Liver (tissue), 9 donors: Measurements from ENCODE around the gene GPR55. TPM values are rescaled to one million over a fixed set of nuclear protein-coding genes. Genes with fewer than 3 reads are reported as not detected.

Experiments
- DNase-seq: peaks from one replicate; pipeline ENCODE4 v3.0.0-alpha.2; 2017; ENCODE audit warnings: low spot score
- H3K27ac ChIP-seq, 2 donors: one replicate each; pipeline ENCODE4 v1.7.0; 2013; ENCODE audit warnings: inconsistent platforms in 2 of 2, low read length in 2 of 2, control low read depth in 1 of 2, low read depth in 1 of 2, mild to moderate bottlenecking in 1 of 2
- H3K27me3 ChIP-seq, 4 donors: one replicate each; pipeline versions ENCODE4 v1.6.1 to v1.7.0; 2013; ENCODE audit warnings: low read length in 3 of 4, inconsistent platforms in 1 of 4, mild to moderate bottlenecking in 1 of 4, moderate library complexity in 1 of 4; ENCODE audit not compliant: control insufficient read depth in 4 of 4, insufficient read depth in 4 of 4
- H3K36me3 ChIP-seq, 4 donors: one replicate each; pipeline versions ENCODE4 v1.6.1 to v1.7.0; 2013; ENCODE audit warnings: low read length in 3 of 4, mild to moderate bottlenecking in 3 of 4, low read depth in 1 of 4, moderate library complexity in 1 of 4; ENCODE audit not compliant: control insufficient read depth in 4 of 4, insufficient read depth in 3 of 4
- H3K4me1 ChIP-seq, 4 donors: one replicate each; pipeline versions ENCODE4 v1.6.1 to v1.7.0; 2013; ENCODE audit warnings: low read length in 3 of 4, mild to moderate bottlenecking in 3 of 4, moderate library complexity in 1 of 4; ENCODE audit not compliant: control insufficient read depth in 4 of 4, insufficient read depth in 4 of 4
- H3K4me3 ChIP-seq, 3 donors: one replicate each; pipeline versions ENCODE4 v1.6.1 to v1.7.0; 2013; ENCODE audit warnings: low read length in 3 of 3, control low read depth in 1 of 3, low read depth in 1 of 3, mild to moderate bottlenecking in 1 of 3
- H3K9ac ChIP-seq, 2 donors: one replicate each; pipeline ENCODE4 v1.7.0; 2013; ENCODE audit warnings: low read length in 2 of 2, mild to moderate bottlenecking in 2 of 2, moderate library complexity in 2 of 2, control low read depth in 1 of 2, low read depth in 1 of 2
- H3K9me3 ChIP-seq, 4 donors: one replicate each; pipeline versions ENCODE4 v1.6.1 to v1.7.0; 2013; ENCODE audit warnings: low read length in 3 of 4; ENCODE audit not compliant: control insufficient read depth in 4 of 4
- EGR1 ChIP-seq, 2 donors: IDR thresholded peaks; 2 replicates each; pipeline ENCODE4 v1.6.1; 2016 to 2018; ENCODE audit warnings: antibody characterized with exemption in 2 of 2, low read depth in 2 of 2
- FOXA1 ChIP-seq: IDR thresholded peaks from 2 replicates; pipeline ENCODE4 v1.6.1; 2016; ENCODE audit warnings: antibody characterized with exemption
- FOXA2 ChIP-seq: IDR thresholded peaks from 2 replicates; pipeline ENCODE4 v1.6.1; 2016; ENCODE audit warnings: antibody characterized with exemption
- GABPA ChIP-seq, 2 donors: IDR thresholded peaks in 1 of 2; conservative IDR thresholded peaks in 1 of 2; 2 replicates each; pipeline ENCODE4 v1.6.1; 2016; ENCODE audit warnings: antibody characterized with exemption in 2 of 2, mild to moderate bottlenecking in 1 of 2, moderate library complexity in 1 of 2
- HNF4A ChIP-seq, 2 donors: conservative IDR thresholded peaks; 2 replicates each; pipeline ENCODE4 v1.6.1; 2016; ENCODE audit warnings: antibody characterized with exemption in 2 of 2, mild to moderate bottlenecking in 2 of 2
- HNF4G ChIP-seq: IDR thresholded peaks from 2 replicates; pipeline ENCODE4 v1.6.1; 2016; ENCODE audit warnings: antibody characterized with exemption
- JUND ChIP-seq, 2 donors: IDR thresholded peaks; 2 replicates each; pipeline ENCODE4 v1.6.1; 2016; ENCODE audit warnings: antibody characterized with exemption in 2 of 2
- NR2F2 ChIP-seq: IDR thresholded peaks from 2 replicates; pipeline ENCODE4 v1.6.1; 2016; ENCODE audit warnings: antibody characterized with exemption
- RAD21 ChIP-seq, 2 donors: IDR thresholded peaks; 2 replicates each; pipeline ENCODE4 v1.6.1; 2016; ENCODE audit warnings: antibody characterized with exemption in 2 of 2, mild to moderate bottlenecking in 2 of 2
- RXRA ChIP-seq, 2 donors: IDR thresholded peaks; 2 replicates each; pipeline ENCODE4 v1.6.1; 2017 to 2018; ENCODE audit warnings: antibody characterized with exemption in 2 of 2, mild to moderate bottlenecking in 1 of 2
- TAF1 ChIP-seq: conservative IDR thresholded peaks from 2 replicates; pipeline ENCODE4 v1.6.1; 2016; ENCODE audit warnings: antibody characterized with exemption, mild to moderate bottlenecking
- YY1 ChIP-seq: IDR thresholded peaks from 2 replicates; pipeline ENCODE4 v1.6.1; 2016; ENCODE audit warnings: antibody characterized with exemption, mild to moderate bottlenecking
- WGBS: extraction: QIAGEN DNeasy Blood & Tissue Kit; methylation state at CpG from one replicate; pipeline ENCODE4 v1.1.7; 2013; 5-methylcytosine and 5-hydroxymethylcytosine counted together
- polyA plus RNA-seq, 2 donors: library from polyadenylated mRNA; stranded (reverse) in 1 of 2; unstranded in 1 of 2; fragments of 200-250 nt in 1 of 2; fragments of >200 nt in 1 of 2; fragmentation: Nextera tagmentation in 1 of 2; extraction: Ambion mirVana in 1 of 2; gene quantifications; one replicate each; pipeline versions ENCODE4 v1.2.1 to v1.2.3, GENCODE V29; 2013 to 2015
- total RNA-seq, 2 donors: library from RNA; depleted of rRNA; stranded (reverse); fragments of >200 nt; gene quantifications; one replicate each; pipeline ENCODE4 v1.2.3, GENCODE V29; 2014
- TF ChIP-seq, protein P1 (sequence below): IDR thresholded peaks from 2 replicates; pipeline ENCODE4 v1.6.1; 2016; ENCODE audit warnings: antibody characterized with exemption
- TF ChIP-seq, protein P2 (sequence below): IDR thresholded peaks from 2 replicates; pipeline ENCODE4 v1.6.1; 2016; ENCODE audit warnings: antibody characterized with exemption
- TF ChIP-seq, protein P3 (sequence below): IDR thresholded peaks from 2 replicates; pipeline ENCODE4 v1.6.1; 2016; ENCODE audit warnings: antibody characterized with exemption
- TF ChIP-seq, protein P4 (sequence below): IDR thresholded peaks from 2 replicates; pipeline ENCODE4 v1.6.1; 2016; ENCODE audit warnings: antibody characterized with exemption, mild to moderate bottlenecking
- donor health status: healthy.
- donor health status: healthy.
- donor health status: healthy.
- donor health status: healthy.
- donor health status: healthy.

GPR55 gene
- total and polyA plus RNA-seq, 4 donors, result 0.05 to 0.17 (median 0.10) TPM; not detected in 1

DNA sequence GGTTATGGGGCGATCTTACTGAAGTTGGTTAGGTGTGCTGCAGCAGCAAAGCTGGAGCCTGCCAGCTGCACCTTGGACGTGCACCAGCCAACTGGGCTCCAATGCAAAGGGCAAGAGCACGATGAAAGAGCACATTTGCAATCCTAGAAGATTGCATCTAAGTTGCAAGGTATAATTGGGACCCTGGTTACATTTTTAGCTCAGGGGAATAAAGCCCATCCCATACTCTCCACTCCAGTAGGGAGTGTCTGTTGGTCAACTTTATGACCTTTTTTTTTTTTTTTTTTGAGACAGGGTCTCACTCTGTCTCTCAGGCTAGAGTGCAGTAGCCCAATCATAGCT lies 22.2 kb upstream of the GPR55 start:
- Histone ChIP-seq H3K27me3 (no peaks in the 10 kb centered on the region), H3K36me3 (no peaks in the 10 kb centered on the region), H3K9me3 (no peaks in the 10 kb centered on the region), H3K4me3 (no peak overlapping the region), H3K27ac (no peak overlapping the region), H3K4me1 (no peaks in the 10 kb centered on the region), H3K9ac (no peak overlapping the region)
- TF ChIP-seq HNF4A (conservative IDR thresholded peaks at IDR 0.05) (no peak), GABPA (IDR thresholded peaks at IDR 0.05 in 1 of 2, conservative IDR thresholded peaks at IDR 0.05 in 1 of 2) (no peak), YY1 (no peak), TAF1 (no peak), JUND (IDR thresholded peaks at IDR 0.05) (no peak), RXRA (IDR thresholded peaks at IDR 0.05) (no peak), FOXA2 (no peak), HNF4G (no peak), NR2F2 (no peak)
- TF ChIP-seq, protein P1, sequence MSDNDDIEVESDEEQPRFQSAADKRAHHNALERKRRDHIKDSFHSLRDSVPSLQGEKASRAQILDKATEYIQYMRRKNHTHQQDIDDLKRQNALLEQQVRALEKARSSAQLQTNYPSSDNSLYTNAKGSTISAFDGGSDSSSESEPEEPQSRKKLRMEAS, result no peak
- 92% methylated on average over 3 of the region's 3 CpGs for WGBS
- DNase-seq, result no peak

DNA sequence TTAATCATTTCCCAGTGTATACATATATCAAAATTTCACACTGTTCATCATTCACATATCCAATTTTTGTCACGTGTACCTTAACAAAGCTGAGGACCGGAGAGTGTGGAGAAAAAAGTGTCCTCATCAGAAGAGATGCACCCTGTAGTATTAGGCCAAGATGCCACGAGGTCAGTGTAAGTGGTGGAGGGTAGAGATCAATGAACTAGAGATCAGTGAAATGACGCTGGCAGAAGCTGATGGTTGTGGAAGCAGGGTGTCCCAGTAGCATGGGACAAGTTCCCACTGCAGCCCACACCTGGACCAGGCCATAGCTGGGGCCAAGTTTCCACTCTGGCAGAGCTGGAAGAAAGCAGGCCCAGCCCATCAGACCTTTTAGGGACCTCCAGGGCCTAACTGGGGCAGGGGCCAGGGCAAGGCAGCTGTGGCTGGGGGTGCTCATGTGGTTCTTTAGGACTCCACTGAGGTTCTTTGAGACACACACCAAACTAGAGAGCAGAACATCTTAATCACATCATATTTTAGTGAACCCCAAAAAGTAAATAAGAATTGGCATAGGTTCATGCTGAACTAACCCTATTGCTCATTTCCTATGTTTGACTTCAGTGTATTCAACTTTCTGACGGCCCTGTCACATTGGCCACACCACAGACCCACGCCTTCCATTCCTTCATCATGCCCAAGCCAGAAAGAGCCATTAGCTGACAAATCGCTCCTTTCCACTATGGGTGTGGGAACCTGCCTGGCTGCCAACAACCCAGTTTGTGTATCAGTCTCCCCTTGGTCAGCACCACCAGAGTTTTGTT lies 21.6 kb upstream of the GPR55 start:
- no peak overlapping the region for H3K4me3 ChIP-seq
- H3K4me1 ChIP-seq, result no peaks in the 10 kb centered on the region
- no peak overlapping the region for H3K27ac ChIP-seq
- H3K27me3 ChIP-seq, result no peaks in the 10 kb centered on the region
- no peaks in the 10 kb centered on the region for H3K36me3 ChIP-seq
- no peak overlapping the region for H3K9ac ChIP-seq
- WGBS, result 81% methylated on average over 7 of the region's 7 CpGs
- H3K9me3 ChIP-seq, result no peaks in the 10 kb centered on the region
- no peak for DNase-seq
- TF ChIP-seq TAF1 (no peak), RAD21 (IDR thresholded peaks at IDR 0.05) (no peak), RXRA (IDR thresholded peaks at IDR 0.05) (no peak)
- TF ChIP-seq, protein P2, sequence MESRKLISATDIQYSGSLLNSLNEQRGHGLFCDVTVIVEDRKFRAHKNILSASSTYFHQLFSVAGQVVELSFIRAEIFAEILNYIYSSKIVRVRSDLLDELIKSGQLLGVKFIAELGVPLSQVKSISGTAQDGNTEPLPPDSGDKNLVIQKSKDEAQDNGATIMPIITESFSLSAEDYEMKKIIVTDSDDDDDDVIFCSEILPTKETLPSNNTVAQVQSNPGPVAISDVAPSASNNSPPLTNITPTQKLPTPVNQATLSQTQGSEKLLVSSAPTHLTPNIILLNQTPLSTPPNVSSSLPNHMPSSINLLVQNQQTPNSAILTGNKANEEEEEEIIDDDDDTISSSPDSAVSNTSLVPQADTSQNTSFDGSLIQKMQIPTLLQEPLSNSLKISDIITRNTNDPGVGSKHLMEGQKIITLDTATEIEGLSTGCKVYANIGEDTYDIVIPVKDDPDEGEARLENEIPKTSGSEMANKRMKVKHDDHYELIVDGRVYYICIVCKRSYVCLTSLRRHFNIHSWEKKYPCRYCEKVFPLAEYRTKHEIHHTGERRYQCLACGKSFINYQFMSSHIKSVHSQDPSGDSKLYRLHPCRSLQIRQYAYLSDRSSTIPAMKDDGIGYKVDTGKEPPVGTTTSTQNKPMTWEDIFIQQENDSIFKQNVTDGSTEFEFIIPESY, result no peak

DNA sequence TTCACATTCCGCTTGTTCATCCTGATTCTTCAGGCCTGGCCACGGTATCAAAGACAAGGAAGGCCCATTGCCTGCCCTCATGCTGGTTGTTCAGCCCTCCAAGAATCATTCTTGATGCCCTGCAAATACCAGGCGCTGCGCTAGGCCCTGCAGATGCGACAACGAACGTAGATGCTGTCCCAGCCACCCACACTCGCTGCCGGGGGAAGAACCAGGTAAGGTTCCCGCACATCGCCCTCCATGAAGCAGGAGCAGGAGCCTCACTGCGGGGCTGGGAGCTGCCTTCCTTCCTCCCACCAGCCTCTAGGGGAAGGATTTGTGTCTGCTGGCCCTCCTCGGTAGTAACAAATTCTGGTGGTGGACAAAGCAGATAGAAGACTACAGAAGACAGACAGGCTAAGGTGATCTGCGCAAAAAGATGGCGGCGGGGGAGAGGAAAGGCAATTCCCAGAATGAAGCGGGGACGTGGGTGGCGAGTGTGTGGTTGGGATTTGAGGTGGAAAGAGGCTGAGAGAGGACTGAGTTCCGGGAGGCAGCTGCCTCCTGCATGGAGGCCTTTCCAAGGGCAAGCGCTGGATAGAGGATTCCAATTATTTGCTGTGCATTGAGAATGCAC lies 19.8 kb upstream of the GPR55 start:
- H3K9ac ChIP-seq, result no peak overlapping the region
- DNase-seq, result no peak
- H3K27me3 ChIP-seq, result no peaks in the 10 kb centered on the region
- H3K9me3 ChIP-seq, result no peaks in the 10 kb centered on the region
- no peak overlapping the region for H3K27ac ChIP-seq
- no peaks in the 10 kb centered on the region for H3K36me3 ChIP-seq
- 95% methylated on average over 21 of the region's 21 CpGs for WGBS
- H3K4me3 ChIP-seq, result no peak overlapping the region
- no peaks in the 10 kb centered on the region for H3K4me1 ChIP-seq
- TF ChIP-seq, protein P3, sequence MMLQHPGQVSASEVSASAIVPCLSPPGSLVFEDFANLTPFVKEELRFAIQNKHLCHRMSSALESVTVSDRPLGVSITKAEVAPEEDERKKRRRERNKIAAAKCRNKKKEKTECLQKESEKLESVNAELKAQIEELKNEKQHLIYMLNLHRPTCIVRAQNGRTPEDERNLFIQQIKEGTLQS, result no peak
- TF ChIP-seq FOXA2, result no peak
- no peak for TF ChIP-seq NR2F2
- TF ChIP-seq HNF4A (conservative IDR thresholded peaks at IDR 0.05), result no peak
- TF ChIP-seq RXRA (IDR thresholded peaks at IDR 0.05), result no peak
- no peak for TF ChIP-seq GABPA (IDR thresholded peaks at IDR 0.05 in 1 of 2, conservative IDR thresholded peaks at IDR 0.05 in 1 of 2)
- no peak for TF ChIP-seq EGR1 (IDR thresholded peaks at IDR 0.05; ENCODE audit: low read depth in 2 of 2)
- no peak for TF ChIP-seq YY1
- TF ChIP-seq, protein P4, sequence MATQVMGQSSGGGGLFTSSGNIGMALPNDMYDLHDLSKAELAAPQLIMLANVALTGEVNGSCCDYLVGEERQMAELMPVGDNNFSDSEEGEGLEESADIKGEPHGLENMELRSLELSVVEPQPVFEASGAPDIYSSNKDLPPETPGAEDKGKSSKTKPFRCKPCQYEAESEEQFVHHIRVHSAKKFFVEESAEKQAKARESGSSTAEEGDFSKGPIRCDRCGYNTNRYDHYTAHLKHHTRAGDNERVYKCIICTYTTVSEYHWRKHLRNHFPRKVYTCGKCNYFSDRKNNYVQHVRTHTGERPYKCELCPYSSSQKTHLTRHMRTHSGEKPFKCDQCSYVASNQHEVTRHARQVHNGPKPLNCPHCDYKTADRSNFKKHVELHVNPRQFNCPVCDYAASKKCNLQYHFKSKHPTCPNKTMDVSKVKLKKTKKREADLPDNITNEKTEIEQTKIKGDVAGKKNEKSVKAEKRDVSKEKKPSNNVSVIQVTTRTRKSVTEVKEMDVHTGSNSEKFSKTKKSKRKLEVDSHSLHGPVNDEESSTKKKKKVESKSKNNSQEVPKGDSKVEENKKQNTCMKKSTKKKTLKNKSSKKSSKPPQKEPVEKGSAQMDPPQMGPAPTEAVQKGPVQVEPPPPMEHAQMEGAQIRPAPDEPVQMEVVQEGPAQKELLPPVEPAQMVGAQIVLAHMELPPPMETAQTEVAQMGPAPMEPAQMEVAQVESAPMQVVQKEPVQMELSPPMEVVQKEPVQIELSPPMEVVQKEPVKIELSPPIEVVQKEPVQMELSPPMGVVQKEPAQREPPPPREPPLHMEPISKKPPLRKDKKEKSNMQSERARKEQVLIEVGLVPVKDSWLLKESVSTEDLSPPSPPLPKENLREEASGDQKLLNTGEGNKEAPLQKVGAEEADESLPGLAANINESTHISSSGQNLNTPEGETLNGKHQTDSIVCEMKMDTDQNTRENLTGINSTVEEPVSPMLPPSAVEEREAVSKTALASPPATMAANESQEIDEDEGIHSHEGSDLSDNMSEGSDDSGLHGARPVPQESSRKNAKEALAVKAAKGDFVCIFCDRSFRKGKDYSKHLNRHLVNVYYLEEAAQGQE, result no peak
- no peak for TF ChIP-seq JUND (IDR thresholded peaks at IDR 0.05)
- TF ChIP-seq HNF4G, result no peak
- TF ChIP-seq, protein P2, result no peak
- TF ChIP-seq, protein P1, result no peak
- TF ChIP-seq TAF1, result no peak
- no peak for TF ChIP-seq RAD21 (IDR thresholded peaks at IDR 0.05)
- TF ChIP-seq FOXA1, result no peak
